WERI-Rb-1 (cell line): ENCODE measurements around the gene TALDO1.

ENCODE experiments used
- DNase-seq: peaks from one replicate; pipeline ENCODE4 v3.0.0-alpha.2; 2020
- H3K27ac ChIP-seq: fragments of 250-450 bp; sonication (Bioruptor Pico); 2 replicates; pipeline ENCODE4 v1.5.1; 2020; ENCODE audit warnings: mild to moderate bottlenecking, moderate library complexity
- H3K27me3 ChIP-seq: fragments of 250-450 bp; sonication (Bioruptor Pico); 2 replicates; pipeline ENCODE4 v1.5.1; 2021; ENCODE audit warnings: mild to moderate bottlenecking, low read depth, moderate library complexity; ENCODE audit not compliant: insufficient read depth, severe bottlenecking
- H3K36me3 ChIP-seq: fragments of 250-450 bp; sonication (Bioruptor Pico); 2 replicates; pipeline ENCODE4 v1.5.1; 2020; ENCODE audit warnings: mild to moderate bottlenecking, moderate library complexity
- H3K4me3 ChIP-seq: 2 replicates; pipeline ENCODE4 v1.5.1; 2011; ENCODE audit warnings: low read depth, mild to moderate bottlenecking, control low read depth, low read length
- H3K9me3 ChIP-seq: fragments of 250-450 bp; sonication (Bioruptor Pico); 2 replicates; pipeline ENCODE4 v1.5.1; 2021; ENCODE audit warnings: mild to moderate bottlenecking, moderate library complexity; ENCODE audit not compliant: severe bottlenecking
- CTCF ChIP-seq: IDR thresholded peaks from 2 replicates; pipeline ENCODE4 v1.5.1; 2011; ENCODE audit warnings: low read depth, mild to moderate bottlenecking, control low read depth, inconsistent platforms, low read length

Gene TALDO1

DNA sequence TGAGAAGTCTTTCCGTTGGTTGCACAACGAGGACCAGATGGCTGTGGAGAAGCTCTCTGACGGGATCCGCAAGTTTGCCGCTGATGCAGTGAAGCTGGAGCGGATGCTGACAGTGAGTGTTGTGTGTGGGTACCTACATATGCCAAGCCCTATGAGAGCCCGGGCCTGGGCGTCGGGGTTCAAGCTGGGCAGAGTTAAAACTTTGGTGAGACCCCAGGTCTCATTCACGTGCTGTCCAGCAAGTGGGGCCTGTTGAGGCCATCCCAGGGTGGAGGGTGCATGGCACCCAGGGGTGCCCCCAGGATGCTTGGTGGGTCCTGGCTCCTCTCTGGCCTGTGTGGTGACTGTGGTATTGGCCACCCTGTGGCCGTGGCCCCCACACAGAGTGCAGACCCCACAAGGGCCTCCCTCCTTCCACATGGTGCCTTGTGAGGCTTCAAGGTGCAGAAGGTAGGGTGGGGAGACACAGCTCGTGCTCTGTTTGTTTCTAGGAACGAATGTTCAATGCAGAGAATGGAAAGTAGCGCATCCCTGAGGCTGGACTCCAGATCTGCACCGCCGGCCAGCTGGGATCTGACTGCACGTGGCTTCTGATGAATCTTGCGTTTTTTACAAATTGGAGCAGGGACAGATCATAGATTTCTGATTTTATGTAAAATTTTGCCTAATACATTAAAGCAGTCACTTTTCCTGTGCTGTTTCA, 17.2 kb downstream of the TALDO1 start:
- Histone ChIP-seq H3K4me3 (no peak overlapping the region), H3K27me3 (no peaks in the 10 kb centered on the region), H3K27ac (peak overlapping the region; percentile 10; the same call in 1 of the 2 replicates), H3K36me3 (peaks cover 87% of the 10 kb centered on the region), H3K9me3 (no peaks in the 10 kb centered on the region)
- no peak for DNase-seq
- TF ChIP-seq CTCF: no peak

- peak; percentile 69 for DNase-seq
- peaks cover 85% of the 10 kb centered on the region for H3K36me3 ChIP-seq
- H3K27me3 ChIP-seq: no peaks in the 10 kb centered on the region
- H3K9me3 ChIP-seq: no peaks in the 10 kb centered on the region
- no peak overlapping the region for H3K27ac ChIP-seq
- peak; percentile 72 for TF ChIP-seq CTCF
- H3K4me3 ChIP-seq: no peak overlapping the region
Measured at GRCh38 chr11:765025-765801, 17.9 kb downstream of the TALDO1 start.

GRCh38 chr11:765802-766091, 18.5 kb downstream of the TALDO1 start:
- Histone ChIP-seq H3K36me3 (peaks cover 87% of the 10 kb centered on the region), H3K27ac (no peak overlapping the region), H3K4me3 (no peak overlapping the region), H3K9me3 (no peaks in the 10 kb centered on the region), H3K27me3 (no peaks in the 10 kb centered on the region)
- no peak for TF ChIP-seq CTCF
- no peak for DNase-seq

- no peak for DNase-seq
- no peaks in the 10 kb centered on the region for H3K27me3 ChIP-seq
- TF ChIP-seq CTCF: no peak
- H3K4me3 ChIP-seq: no peak overlapping the region
- no peaks in the 10 kb centered on the region for H3K9me3 ChIP-seq
- H3K27ac ChIP-seq: no peak overlapping the region; the same call in 1 of the 2 replicates
- H3K36me3 ChIP-seq: peaks cover 89% of the 10 kb centered on the region
Measured at GRCh38 chr11:766106-766935, 19.1 kb downstream of the TALDO1 start.

- H3K36me3 ChIP-seq: peaks cover 89% of the 10 kb centered on the region
- no peak for DNase-seq
- no peak overlapping the region for H3K4me3 ChIP-seq
- no peak overlapping the region for H3K27ac ChIP-seq
- no peak for TF ChIP-seq CTCF
- H3K27me3 ChIP-seq: no peaks in the 10 kb centered on the region
- H3K9me3 ChIP-seq: no peaks in the 10 kb centered on the region
Measured at GRCh38 chr11:766936-767210, 19.6 kb downstream of the TALDO1 start.
